Endothelial cell of umbilical vein (primary cell): Measurements from ENCODE around the gene LRRC56. TPM values are rescaled to one million over a fixed set of nuclear protein-coding genes. Genes with fewer than 3 reads are reported as not detected.

ENCODE experiments used
- BruUV-seq: library from RNA; stranded (reverse); fragments of 400-500 nt; replicated peaks from 2 replicates; lab custom pipeline; 2021; lab: Mats Ljungman, UMichigan
- CTCF ChIA-PET: fragments of 300-600, 350-600 bp; sonication (Branson Sonifier 250); formaldehyde crosslinking; loops from one replicate; lab custom pipeline; 2021; ENCODE audit warnings: antibody characterized with exemption, inconsistent platforms; lab: Charles Lee
- POLR2A ChIA-PET: fragments of 300-600, 350-600 bp; sonication (Branson Sonifier 250); formaldehyde crosslinking; loops from one replicate; lab custom pipeline; 2021; ENCODE audit warnings: antibody characterized with exemption, inconsistent platforms; lab: Charles Lee
- DNase-seq: peaks from one replicate; pipeline ENCODE4 v3.0.0-alpha.2; 2011; ENCODE audit warnings: low read depth, low spot score
- FAIRE-seq: peaks from 2 replicates; lab custom pipeline; 2011; peaks lifted over from hg19 to GRCh38; lab: Jason Lieb, UNC
- H2AFZ ChIP-seq: 2 replicates; pipeline ENCODE4 v1.6.0; 2012; ENCODE audit warnings: low read depth, low read length, control low read depth, inconsistent platforms
- H3K27ac ChIP-seq: 2 replicates; pipeline ENCODE4 v1.5.1; 2011; ENCODE audit warnings: low read depth, mild to moderate bottlenecking, control low read depth, low read length, moderate library complexity; ENCODE audit not compliant: insufficient read depth
- H3K27me3 ChIP-seq, 2 experiments: 2 replicates each; pipeline versions ENCODE4 v1.6.0 to v1.6.1; 2011; ENCODE audit warnings: low read length in 2 of 2, mixed read lengths in 1 of 2; ENCODE audit not compliant: control insufficient read depth in 2 of 2, insufficient read depth in 2 of 2
- H3K36me3 ChIP-seq, 2 experiments: 2 replicates in 1 of 2; 3 replicates in 1 of 2; pipeline ENCODE4 v1.5.1; 2011; ENCODE audit warnings: low read length in 2 of 2, mild to moderate bottlenecking in 1 of 2, moderate library complexity in 1 of 2; ENCODE audit not compliant: control insufficient read depth in 2 of 2, insufficient read depth in 2 of 2; ENCODE audit errors: extremely low read depth in 1 of 2
- H3K4me1 ChIP-seq: 3 replicates; pipeline ENCODE4 v1.5.1; 2011; ENCODE audit warnings: mild to moderate bottlenecking, low read length; ENCODE audit not compliant: control insufficient read depth, insufficient read depth; ENCODE audit errors: extremely low read depth
- H3K4me2 ChIP-seq: 2 replicates; pipeline ENCODE4 v1.6.1; 2011; ENCODE audit warnings: low read length, control low read depth, mixed read lengths; ENCODE audit not compliant: insufficient read depth
- H3K4me3 ChIP-seq, 3 experiments: fragments of 200-600 bp in 1 of 3; sonication (generic), shearing (Covaris generic) in 1 of 3; replicated peaks in 1 of 3; 2 replicates each; pipeline ENCODE4 v1.5.1; 2011 to 2016; ENCODE audit warnings: control low read depth in 3 of 3, low read length in 3 of 3, mild to moderate bottlenecking in 2 of 3, inconsistent platforms in 1 of 3, low read depth in 1 of 3, moderate library complexity in 1 of 3; ENCODE audit not compliant: insufficient read depth in 1 of 3
- H3K79me2 ChIP-seq: 2 replicates; pipeline ENCODE4 v1.6.0; 2012; ENCODE audit warnings: low read length, inconsistent platforms; ENCODE audit not compliant: control insufficient read depth, insufficient read depth
- H3K9ac ChIP-seq: replicated peaks from 2 replicates; pipeline ENCODE3; 2011; ENCODE audit warnings: low read length, control low read depth; ENCODE audit not compliant: insufficient read depth; ENCODE audit errors: extremely low read depth
- H3K9me1 ChIP-seq: replicated peaks from 3 replicates; pipeline ENCODE4 v1.6.0; 2011; ENCODE audit warnings: mild to moderate bottlenecking, low read length; ENCODE audit not compliant: control insufficient read depth, insufficient read depth; ENCODE audit errors: extremely low read depth
- H3K9me3 ChIP-seq: replicated peaks from 2 replicates; pipeline ENCODE4 v1.5.1; 2012; ENCODE audit warnings: low read length, inconsistent platforms; ENCODE audit not compliant: control insufficient read depth, insufficient read depth
- H4K20me1 ChIP-seq: replicated peaks from 2 replicates; pipeline ENCODE3; 2011; ENCODE audit warnings: mild to moderate bottlenecking, low read length; ENCODE audit not compliant: control insufficient read depth, insufficient read depth; ENCODE audit errors: extremely low read depth
- CTCF ChIP-seq, 2 donors: IDR thresholded peaks; 1 replicate in 1 of 2; 2 replicates in 1 of 2; pipeline ENCODE4 v1.5.1; 2011; ENCODE audit warnings: low read length in 2 of 2, mild to moderate bottlenecking in 2 of 2, moderate library complexity in 2 of 2, control low read depth in 1 of 2, inconsistent platforms in 1 of 2, low read depth in 1 of 2; ENCODE audit not compliant: insufficient read depth in 1 of 2; ENCODE audit errors: extremely low read depth in 1 of 2
- EZH2 ChIP-seq: IDR thresholded peaks from 2 replicates; pipeline ENCODE4 v1.6.1; 2012; ENCODE audit warnings: borderline replicate concordance, low read depth, mild to moderate bottlenecking, moderate library complexity, low read length, inconsistent platforms; ENCODE audit not compliant: severe bottlenecking
- FOS ChIP-seq: IDR thresholded peaks from 2 replicates; pipeline ENCODE4 v1.6.1; 2011; ENCODE audit warnings: mild to moderate bottlenecking, low read length, moderate library complexity, borderline replicate concordance; ENCODE audit not compliant: insufficient read depth
- GATA2 ChIP-seq: IDR thresholded peaks from 2 replicates; pipeline ENCODE4 v1.7.0; 2011; ENCODE audit warnings: low read depth, mild to moderate bottlenecking, moderate library complexity, mixed read lengths, low read length; ENCODE audit not compliant: insufficient read length, insufficient read depth
- JUN ChIP-seq: IDR thresholded peaks from 2 replicates; pipeline ENCODE4 v1.6.1; 2011; ENCODE audit warnings: borderline replicate concordance, low read depth; ENCODE audit not compliant: insufficient read length, insufficient read depth
- MAX ChIP-seq: IDR thresholded peaks from 2 replicates; pipeline ENCODE4 v1.6.1; 2011; ENCODE audit not compliant: insufficient read depth, insufficient read length
- MYC ChIP-seq: IDR thresholded peaks from one replicate; pipeline ENCODE4 v1.6.1; 2011; ENCODE audit warnings: mild to moderate bottlenecking, low read depth, low read length
- POLR2A ChIP-seq: IDR thresholded peaks from 2 replicates; pipeline ENCODE4 v1.6.1; 2012; ENCODE audit warnings: low read depth, mild to moderate bottlenecking, control low read depth, low read length
- POLR2AphosphoS5 ChIP-seq: IDR thresholded peaks from 2 replicates; pipeline ENCODE4 v1.6.1; 2012; ENCODE audit warnings: low read depth, mild to moderate bottlenecking, control low read depth, low read length, moderate library complexity; ENCODE audit not compliant: insufficient read depth
- dilution Hi-C: fragments of 300-500 bp; cut with MboI; formaldehyde crosslinking; loops from one replicate; pipeline ENCODE4 v1.15.0; 2019; ENCODE audit warnings: low sequenced_read_pairs; ENCODE audit not compliant: extremely low pct_ligation_motif_present
- intact Hi-C: fragments of 100-400 bp; cut with micrococcal nuclease; formaldehyde crosslinking; loops from one replicate; pipeline ENCODE4 v1.10.0; 2022
- polyA plus RNA-seq, 4 experiments: library from polyadenylated mRNA; depleted of rRNA in 3 of 4; stranded (reverse) in 3 of 4; unstranded in 1 of 4; fragments of >200 nt; gene quantifications; 2 replicates each; pipeline versions ENCODE4 v1.2.1 to v1.2.3, GENCODE V29; 2011 to 2012; ENCODE audit warnings: missing spikeins in 1 of 4
- total RNA-seq: library from RNA; stranded (reverse); gene quantifications from 2 replicates; pipeline ENCODE4 v1.2.3, GENCODE V29; 2021

The LRRC56 gene
- total and polyA plus RNA-seq, 2 donors (not counting 3 experiments of a cell fraction or from before 2014, with no cell fraction given), result 0.47 to 0.55 TPM

- POLR2A ChIA-PET, result interaction anchor here (0.7 to 1.4 kb wide), 6 partner anchors 37 to 515 kb away, joined by 3 to 4 read pairs (median 3); partner anchors contain the start of genes BET1L and RIC8A
- H3K4me2 ChIP-seq, result peak overlapping the region; percentile 82
- peak overlapping the region; percentile 69 to 81 (median 79) for H3K4me3 ChIP-seq
- dilution Hi-C loops (no loop called here), intact Hi-C loops (loop anchor here (1.0 to 2.0 kb wide), 3 partner anchors 92 to 299 kb away; partner anchors contain the start of genes BET1L, PSMD13, RIC8A and SIGIRR)
- DNase-seq, result peak; percentile 98
- peak overlapping the region; percentile 99 for H3K9ac ChIP-seq
- H3K9me3 ChIP-seq, result no peaks in the 10 kb centered on the region
- peak overlapping the region; percentile 38 for H2AFZ ChIP-seq
- no peaks in the 10 kb centered on the region for H3K9me1 ChIP-seq
- TF ChIP-seq MAX (peak; percentile 92), POLR2AphosphoS5 (no peak), JUN (no peak), EZH2 (no peak), CTCF (IDR thresholded peaks at IDR 0.05; ENCODE audit: extremely low read depth in 1 of 2, insufficient read depth in 1 of 2, low read depth in 1 of 2, low read length in 2 of 2) (no peak), MYC (peak; percentile 94), FOS (no peak), GATA2 (no peak), POLR2A (peak; percentile 53)
- H3K36me3 ChIP-seq, result peaks cover 0 to 5% of the 10 kb centered on the region in 2 experiments
- H3K4me1 ChIP-seq, result peaks cover 24% of the 10 kb centered on the region
- H4K20me1 ChIP-seq, result no peaks in the 10 kb centered on the region
- no peaks in the 10 kb centered on the region for H3K27me3 ChIP-seq
- BruUV-seq, result TSS peak; percentile 51
- FAIRE-seq, result peak; percentile 98
- H3K27ac ChIP-seq, result peak overlapping the region; percentile 99
- CTCF ChIA-PET, result interaction anchor here (1.1 to 1.3 kb wide), 2 partner anchors 12 to 99 kb away, joined by 3 to 6 read pairs; no protein-coding TSS in a partner anchor
- peaks cover 20% of the 10 kb centered on the region for H3K79me2 ChIP-seq
Measured at GRCh38 chr11:506238-506994, 30.9 kb upstream of the LRRC56 start.
